GM04503 (cell line): ENCODE measurements around the gene DVL1.

ENCODE experiments used
- DNase-seq: peaks from one replicate; pipeline ENCODE4 v3.0.0-alpha.2; 2012; ENCODE audit warnings: low read depth

The DVL1 gene

DNA sequence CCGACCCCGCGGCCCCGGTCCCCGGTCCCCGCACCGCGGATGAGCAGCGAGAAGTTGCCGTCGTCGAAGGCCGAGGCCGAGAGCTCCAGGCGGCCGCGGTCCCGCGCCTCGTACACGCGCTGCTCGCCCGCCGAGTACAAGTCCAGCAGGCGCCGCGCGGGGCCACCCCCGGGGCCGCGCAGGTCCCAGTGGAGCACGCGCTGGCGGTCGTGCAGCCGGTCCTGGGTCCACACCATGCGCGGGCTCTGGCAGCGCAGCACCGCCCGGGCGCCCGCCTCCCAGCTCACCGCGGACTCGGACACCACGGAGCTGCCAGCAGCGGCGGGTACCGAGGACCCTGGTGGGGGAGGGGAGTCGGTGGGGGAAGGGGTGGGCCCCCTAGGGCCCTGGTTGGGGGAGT is 6.2 kb upstream of the DVL1 start:
- no peak for DNase-seq

DNA sequence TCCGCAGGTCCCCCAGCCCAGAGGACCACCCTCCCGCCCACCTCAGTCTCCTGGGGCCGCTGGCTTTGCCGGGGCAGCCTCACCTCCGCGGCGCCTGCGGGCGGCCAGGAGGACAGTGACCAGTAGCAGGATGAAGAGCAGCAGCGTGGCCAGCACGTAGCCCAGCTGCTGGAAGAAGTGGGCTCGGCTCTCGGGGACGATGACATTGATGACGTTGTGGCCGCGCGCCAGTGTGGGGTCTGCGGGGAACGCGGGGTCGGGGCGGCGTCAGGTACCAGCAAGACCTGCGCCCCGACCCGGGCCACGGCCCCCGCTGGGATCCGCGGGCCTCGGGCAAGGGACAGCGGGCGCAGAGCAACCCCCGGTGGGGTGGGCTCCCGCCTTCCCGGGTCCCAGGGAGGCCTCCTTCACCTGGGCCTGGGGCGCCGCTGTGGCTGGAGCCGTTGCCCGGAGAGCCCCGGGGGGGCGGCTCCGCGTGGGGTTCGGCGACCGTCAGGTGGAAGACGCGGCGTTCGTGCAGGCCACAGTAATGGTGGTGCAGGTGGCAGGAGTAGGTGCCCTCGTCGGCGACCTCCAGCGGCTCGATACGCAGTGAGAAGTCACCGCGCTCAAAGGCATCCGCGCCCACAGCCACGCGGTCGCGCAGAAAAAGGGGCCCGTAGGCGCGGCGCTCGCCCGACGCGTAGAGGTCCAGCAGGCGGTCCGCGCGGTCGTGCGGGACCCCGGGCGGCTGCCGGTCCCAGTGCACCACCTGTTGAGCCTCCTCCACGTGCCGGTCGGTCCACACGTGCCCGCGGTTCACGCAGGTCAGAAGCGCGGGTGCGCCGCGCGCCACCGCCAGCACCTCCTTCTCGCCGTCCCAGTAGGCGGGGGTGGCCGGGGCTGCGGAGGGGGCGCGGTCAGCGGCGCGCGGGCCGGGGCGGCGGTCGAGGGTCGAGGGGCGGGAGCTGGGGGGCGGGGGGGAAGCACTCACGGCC is 5.3 kb upstream of the DVL1 start:
- DNase-seq = no peak

DNA sequence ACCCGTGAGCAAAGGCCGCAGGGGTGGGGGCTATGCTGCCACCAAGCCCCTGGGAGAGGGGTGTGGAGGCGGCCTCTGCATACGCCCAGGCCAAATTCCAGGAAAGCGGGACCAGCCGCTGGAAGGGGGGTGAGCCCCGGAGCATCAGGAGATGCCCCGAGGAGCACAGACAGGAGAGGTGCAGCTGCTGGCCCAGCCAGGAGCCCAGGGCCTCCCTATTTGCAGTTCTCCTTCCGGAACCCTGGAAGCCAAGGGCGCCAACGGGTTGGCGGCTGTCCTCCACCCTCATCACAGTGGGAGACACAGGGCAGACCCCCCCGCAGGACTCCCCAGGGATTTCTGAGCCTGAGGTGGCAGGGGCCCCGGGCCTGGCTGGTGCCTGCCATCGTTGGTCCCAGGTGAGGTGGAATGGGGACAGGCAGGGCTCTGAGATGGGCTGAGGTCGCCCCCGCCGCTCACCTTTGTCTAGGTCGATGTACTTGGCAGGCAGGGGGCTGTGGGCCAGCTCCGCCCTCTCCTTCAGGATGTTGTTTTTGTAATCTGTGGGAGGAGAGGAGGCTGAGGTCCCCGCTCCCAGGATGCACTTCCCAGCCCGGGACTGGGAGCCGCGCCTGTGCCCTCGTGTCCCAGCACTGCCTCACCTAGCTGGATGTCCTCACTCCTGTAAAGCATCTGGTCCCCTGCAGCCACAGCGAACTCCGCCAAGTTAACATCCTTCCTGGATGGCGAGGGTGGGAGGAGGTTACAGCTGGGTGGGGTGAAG is 4.4 kb upstream of the DVL1 start:
- DNase-seq = no peak

DNA sequence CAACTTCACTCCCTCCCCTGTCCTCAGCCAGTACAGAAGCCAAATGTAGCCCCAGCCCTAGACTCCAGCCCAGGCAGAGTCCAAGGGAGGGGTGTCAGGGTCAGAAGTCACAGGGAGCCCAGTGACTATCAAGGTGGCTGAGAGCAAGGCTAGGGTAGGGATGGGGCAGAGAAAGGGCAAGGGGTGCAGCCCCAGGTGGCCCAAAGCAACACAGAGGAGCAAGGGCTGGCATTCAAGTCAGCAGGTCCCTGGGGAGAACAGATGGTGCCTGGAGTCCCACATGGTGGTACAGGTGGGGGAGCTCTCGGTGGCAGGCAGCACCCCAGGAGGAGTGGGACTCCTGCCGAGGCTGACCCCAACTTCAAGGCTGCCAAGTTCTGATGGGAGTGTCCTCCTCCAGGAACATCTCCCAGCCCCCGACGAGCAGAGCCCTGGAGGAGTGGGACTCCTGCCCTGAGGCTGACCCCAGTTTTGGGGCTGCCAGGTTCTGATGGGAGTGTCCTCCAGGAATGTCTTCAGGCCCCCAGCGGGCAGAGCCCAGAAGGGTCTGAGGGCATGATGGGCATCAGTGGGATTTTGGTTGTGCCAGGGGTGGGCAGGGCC is 3.7 kb upstream of the DVL1 start:
- DNase-seq = no peak

DNA sequence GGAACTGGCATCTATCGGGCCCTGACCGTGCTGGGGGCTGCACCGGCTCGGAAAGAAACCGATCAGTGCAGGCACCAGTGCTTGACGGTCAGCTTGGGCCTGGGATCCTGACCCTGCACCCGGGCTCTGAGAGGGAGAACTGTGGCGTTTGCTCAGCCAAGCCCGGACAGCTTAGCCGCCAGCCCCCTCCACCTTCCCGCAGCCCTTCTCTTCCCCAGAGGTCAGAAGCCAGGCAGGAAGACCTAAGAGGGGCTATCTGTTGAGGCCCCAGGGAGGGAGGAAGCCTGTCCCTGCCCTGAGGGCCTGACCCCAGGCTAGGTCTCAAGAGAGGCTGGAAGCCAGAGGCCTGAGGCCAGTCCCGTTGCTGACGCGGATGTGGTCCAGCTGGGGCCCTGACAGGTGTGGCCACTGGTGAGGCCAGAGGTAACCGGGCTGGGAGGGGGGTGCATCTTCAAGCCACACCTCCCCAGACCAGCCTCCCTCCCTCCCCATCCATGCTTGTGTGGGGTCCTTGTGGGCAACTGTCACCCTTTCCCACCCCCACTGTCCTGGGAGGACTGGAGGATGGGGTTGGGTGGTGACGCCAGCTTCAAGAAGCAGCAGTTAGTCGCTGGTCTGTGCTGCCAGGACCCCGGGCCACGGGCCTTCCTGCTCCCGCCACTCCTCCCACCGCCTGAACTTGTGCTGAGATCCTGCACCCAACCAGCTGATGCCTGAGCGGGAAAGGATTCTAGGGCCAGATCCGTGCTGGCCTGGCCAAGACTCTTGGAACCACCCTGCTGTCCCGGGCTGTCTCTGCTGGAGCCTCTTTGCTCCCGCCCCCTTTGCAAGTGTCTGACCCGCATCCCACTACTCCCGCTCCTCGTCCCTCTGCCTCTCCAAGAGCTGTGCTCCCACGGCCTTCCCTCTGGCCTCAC is 2.6 kb upstream of the DVL1 start:
- DNase-seq = no peak

DNA sequence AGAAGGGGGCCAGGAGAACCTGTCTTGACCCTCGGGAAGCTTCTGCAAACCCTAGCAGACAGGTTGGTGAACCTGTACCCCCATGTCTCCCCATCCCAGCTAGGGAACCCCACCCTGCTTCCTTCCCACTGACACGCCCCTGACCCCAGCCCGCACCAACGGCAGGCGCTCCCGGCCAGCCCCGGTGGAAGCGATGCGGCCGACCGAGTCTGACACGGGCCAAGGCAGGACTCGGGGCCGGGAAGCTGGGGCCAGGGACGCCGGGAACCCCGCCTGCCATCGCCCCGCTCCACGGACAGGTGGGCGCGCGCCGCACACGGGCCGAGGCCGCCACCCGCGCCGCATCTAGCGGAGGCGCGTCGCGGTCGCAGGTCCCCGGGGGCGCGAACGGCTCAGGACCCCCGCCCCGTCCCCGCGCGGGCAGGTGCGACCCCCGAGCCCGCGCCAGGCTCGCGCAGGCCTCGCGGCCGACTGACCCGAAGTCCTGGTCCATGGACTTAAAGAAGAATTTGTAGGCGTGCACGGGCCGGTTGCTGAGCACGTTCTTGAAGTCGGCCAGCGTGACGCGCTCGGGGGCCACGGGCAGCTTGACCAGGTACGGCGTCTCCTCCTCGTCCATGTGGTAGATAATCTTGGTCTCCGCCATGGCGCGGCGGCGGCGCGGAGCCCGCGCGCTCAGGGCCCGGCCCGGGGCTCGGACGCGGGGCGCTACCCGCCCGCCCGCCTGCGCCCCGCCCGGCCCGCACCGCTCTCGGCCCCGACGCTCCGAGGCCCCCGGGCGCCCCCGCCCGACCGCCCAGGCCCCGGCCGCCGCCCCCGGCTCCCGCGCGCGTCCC is 580 bp downstream of the DVL1 start:
- DNase-seq = no peak

DNA sequence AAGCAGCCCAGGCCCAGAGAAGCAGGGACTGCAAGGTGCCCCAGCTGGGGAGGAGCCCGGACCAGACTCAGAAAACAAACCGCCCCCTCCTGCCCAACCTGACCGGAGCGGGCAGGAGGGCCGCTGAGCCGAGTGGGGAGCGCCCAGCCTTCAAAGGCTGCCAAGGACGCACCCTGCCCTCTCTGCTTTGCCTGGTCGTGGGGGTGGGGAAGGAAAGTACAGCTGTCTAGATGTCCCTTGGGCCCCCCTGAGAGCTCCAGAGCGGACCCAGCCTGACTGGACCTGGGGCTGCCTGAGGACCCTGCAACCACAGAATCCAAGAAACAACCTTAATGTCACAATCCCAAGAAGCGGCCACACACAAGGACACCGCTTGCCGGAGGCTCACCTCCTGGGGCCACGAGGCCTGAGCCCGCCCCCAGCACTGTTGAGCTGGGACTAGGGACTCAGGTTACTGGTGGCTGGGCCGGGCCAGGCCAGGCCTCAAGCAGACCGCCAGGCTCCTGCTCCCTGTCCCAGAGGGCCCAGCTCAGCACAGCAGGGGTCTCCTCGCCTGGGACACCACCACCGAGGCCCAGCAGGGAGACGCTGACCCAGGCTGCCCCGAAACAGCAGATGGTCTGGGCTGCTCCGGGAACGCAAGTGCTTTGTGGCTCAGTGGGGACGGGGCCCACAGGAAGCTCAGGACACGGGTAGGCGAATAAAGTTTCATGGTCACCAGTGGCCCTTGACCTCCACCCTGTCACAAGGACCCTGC is 1.4 kb downstream of the DVL1 start:
- DNase-seq = no peak

DNA sequence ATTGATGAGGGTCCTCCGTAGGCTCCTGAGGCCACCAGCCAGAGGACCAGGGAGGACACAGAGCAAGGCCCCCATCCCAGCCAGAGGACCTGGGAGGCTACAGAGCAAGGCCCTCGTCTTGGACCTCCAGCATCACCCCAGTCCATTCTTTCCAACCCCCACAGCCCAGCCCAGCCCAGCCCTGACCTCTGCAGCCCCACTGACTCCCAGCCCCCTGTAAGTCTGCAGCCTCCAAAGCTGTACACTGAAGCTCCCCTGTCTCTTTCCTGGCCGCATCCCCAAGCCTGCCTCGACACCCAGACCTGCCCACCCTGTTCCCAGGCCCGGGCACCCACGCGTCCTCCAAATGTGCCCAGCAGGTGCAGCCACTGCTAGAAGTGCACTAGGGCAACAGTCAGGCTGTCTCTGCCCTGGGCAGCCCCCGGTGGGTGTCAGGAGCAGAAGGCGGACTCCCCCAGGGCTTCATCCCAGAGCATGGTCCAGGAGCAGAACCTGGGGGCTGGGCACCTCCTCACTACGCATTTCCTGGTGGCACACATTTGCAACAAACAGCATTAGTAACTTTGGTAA is 2.1 kb downstream of the DVL1 start:
- no peak for DNase-seq

DNA sequence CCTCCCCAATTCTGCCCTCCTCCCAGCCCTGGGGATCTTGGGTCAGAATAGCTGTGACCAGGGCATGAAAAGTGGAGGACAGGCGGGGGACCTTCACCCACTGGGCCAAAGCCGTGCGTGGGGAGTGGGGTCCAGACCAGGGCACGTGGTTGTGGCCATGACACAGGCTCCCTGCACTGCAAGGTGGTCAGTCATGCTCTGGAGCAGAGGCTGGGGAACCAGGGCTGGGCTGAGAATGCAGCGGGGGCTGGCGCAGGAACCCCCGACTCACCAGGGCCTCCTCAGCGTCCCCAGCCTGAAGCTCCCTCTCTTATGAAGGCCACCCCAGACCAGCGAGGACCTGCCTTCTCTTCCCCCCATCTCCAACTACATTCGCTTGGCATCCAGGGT is 2.7 kb downstream of the DVL1 start:
- DNase-seq = no peak

DNA sequence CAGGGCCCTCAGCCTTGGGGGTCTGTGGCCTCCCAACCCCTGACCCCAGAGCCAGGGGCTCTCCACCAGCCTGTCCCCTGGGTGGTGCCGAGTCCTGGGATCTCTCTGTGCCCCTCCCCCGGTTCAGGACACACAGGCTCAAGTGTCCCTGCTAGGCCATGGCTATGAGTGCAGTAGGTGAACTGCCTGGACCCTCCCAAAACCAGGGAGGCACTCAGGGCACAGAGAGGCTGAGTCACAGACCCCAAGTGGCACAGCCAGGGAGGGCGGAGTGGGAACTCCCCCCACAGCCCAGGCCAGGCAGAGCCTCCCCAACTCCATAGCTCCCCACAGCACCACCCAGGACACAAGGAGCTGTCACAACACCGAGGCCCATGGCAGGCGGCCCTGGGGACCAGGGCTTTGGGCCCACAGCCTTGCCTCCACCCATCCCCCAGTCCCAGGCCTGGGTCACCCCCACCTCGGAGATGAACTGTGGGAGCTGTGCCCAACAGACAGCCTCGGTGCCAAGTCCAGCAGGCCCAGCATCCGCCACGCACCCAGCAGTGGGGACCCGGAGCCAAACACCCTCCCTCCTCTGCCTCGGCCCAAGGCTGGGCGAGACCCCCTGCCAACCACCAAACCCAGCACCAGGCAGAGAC is 3.2 kb downstream of the DVL1 start:
- no peak for DNase-seq

DNA sequence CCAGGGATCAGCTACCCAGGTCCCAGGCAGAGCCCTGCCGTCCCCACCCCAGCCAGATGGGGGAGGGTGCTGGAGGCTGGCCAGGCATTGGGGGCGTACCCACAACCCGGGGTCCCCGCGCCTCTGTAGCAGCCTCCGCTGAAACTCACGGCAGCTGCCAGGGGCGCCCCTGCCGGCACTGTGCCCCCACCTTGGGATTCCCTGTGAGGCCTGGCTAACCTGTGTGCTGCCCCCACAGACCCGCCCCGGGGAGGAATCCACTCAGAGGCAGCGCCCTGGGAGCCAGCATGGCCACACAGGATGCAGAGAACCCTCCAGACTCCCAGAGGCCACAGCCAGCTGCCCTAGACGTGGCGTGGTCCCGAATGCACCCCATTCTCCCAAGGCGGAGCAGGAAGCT is 3.8 kb downstream of the DVL1 start:
- no peak for DNase-seq

DNA sequence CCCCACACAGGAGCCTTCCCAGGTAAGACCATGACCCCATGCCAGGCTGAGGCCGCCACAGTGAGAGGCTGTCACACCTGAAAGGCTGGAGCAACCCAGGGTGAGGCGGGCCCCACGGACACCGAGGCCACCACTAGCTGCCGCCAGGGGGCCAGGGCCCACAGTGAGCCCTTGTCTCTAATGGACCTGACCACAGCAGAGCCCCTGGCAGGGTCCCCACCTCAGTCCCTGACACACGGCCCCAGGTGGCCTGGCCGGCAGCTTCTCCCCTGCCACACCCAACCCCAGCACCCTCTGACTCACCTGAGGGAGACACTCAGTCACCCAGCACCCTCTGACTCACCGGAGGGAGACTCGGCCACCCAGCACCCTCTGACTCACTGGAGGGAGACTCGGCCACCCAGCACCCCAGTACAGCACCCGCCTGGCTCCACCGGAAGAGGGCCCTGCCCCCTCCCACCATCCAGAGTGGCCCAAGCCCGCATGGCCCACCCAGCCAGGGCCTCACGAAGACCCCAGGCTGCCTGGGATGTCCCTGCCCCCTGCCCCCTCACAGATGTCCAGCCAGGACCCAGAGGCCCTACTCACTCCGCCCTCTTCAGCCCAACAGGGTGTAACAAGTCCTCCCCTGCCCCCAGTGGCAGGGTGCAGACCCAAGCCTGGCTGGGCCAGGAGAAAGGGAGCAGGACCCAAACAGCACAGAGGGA is 4.4 kb downstream of the DVL1 start:
- no peak for DNase-seq

DNA sequence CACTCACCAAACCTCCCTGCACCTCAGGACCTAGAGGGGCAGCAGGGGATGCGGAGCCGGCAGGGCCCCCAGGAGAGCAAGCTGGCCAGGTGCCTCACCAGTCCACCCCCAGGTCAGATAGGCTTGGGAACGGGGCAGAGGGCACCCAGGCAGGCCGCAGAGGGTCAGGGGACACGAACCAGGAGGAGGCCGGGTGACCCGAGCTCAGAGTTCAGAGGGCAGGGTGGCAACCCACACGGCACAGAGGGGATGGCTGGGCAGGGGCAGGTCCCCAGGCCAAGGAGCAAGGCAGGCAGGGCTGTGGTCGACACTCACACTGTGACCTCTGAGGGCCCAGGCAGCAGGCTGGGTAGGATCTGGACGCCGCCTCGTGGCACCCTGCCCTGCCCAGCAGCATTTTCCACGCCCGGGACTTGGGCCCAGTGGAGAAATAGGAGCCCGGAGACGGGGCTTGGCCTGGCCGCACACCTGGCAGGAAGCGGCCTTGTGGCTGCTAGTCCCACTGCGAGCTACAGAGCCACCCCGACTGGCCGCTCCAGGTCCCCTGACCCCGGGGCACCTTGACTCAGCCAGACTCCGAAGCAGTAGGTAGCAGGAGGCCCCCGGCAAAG is 5.3 kb downstream of the DVL1 start:
- DNase-seq = no peak

DNA sequence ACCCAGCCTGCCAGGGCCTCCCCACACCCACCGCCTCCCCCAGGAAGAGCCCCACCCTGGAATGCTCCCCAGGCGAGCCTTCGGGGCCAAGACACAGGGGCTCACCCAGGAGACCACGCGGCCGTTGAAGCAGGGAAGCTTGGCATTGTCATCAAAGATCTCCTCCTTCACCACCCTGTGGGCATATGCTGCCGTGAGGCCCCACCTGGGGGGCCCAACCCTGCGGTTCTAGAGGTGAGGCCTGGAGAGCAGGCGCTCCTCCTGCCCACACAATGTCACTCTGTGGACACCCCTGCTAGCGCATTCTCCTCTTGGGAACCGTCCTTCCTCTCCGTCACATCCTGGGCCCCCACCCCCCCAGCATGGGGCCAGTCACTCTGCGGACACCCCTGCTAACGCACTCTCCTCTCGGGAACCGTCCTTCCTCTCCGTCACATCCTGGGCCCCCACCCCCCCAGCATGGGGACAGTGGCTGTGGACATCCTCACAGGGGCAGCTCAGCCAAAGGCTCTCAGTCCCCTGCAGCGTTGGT is 6.6 kb downstream of the DVL1 start:
- no peak for DNase-seq

DNA sequence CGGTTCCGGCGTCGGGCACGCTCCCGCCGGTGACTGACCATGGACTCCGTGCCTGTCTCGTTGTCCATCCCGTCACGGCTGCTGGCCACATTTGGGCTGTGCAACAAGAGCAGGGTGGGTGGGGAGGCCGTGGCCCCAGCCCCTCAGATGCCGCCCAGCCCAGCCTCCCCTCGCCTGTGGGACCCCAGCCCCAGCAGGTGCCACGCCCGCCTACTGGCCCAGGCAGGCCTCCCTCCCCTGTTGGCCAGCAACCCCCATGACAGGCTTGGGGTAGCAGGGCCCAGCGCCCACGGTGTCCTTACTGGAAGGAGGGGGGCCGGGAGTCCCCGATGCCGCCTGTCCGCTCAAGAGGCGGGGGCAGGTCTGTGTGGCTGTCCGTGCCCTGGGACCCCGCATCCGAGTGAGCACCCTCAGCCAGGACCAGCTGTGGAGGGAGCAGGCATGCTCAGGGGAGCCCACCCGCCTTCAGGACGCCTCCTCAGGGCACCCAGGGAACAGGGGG is 7.1 kb downstream of the DVL1 start:
- no peak for DNase-seq

DNA sequence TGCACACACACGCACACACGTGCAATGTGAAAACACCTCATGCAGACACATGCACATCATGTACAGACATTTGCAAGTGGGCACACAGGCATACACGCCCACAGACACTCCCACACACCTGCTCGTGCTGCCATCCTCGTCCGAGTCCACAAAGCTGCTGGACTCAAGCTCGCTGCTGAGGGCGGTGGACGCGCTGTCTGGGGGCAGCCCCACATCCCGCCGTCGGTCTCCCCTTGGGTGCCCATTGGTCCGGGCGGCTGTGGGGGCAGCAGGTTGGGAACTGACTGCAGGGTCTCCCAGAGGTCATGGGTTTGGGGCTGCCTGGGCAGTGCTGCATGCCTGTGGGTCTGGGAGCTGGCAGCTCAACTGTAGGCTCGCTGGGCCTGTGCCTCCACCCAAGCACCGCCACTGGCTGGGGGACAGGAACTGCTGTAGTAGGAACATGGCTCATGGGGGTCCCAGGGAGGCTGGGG is 7.6 kb downstream of the DVL1 start:
- no peak for DNase-seq

DNA sequence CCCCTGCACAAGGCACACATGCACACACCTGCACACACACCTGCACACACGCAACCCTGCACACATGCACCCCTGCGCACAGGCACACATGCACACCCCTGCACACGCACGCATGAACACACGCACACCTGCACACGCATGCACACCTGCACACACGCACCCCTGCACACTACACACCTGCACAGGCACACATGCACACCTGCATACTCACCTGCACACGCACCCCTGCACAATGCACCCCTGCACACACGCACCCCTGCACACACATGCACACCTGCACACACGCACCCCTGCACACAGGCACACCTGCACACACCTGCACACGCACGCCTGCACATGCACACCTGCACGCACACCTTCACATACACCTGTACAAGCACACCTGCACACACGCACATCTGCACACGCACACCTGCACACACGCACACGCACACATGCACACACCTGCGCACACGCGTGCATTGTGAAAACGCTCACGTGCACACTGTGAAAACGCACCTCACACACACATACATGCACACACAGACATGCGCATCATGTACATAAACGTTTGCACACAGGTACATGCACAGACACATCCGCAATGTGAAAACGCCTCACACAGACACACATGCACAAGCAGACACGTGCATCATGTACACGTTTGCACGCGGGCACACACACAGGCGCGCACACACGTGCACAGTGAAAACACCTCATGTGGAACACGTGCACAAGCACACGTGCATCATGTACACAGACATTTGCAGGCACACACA is 8.2 kb downstream of the DVL1 start:
- no peak for DNase-seq
